ENCODE results near the gene MACROD2. TPM values are rescaled to one million over a fixed set of nuclear protein-coding genes. Genes with fewer than 3 reads are reported as not detected.
"Not testable (repeated sequence)": the region's sequence is repeated elsewhere in the genome, so short reads cannot be mapped to it uniquely, and the experiment has no call there.

MACROD2 gene
- total RNA-seq, 2 donors from 2014 or later, result 0.94 to 10.4 TPM

DNA sequence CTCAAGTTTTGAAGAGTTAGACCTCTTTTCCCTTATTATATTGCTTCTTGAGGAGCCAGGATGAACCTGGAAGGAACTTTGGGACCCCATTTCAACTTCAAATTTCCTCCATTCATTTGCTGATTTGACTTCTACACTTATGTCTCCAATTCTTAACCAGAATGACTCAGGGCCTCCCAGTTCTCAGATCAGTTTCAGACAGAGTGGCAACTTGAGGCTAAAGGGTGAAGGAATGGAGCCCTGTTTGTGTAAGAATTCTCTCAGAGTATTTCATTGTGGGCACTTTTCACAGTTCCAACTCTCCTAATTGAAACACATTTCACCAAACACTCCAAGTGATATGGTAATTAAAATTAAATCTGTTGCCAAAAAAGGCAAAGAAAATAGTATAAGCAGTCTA lies 451.1 kb downstream of the MACROD2 start:
- Histone ChIP-seq H3K4me3 (no peak overlapping the region), H3K27ac (no peak overlapping the region), H3K27me3 (no peaks in the 10 kb centered on the region), H3K4me1 (no peaks in the 10 kb centered on the region), H3K9me3 (no peaks in the 10 kb centered on the region), H3K36me3 (no peaks in the 10 kb centered on the region)
- TF ChIP-seq, protein P1, sequence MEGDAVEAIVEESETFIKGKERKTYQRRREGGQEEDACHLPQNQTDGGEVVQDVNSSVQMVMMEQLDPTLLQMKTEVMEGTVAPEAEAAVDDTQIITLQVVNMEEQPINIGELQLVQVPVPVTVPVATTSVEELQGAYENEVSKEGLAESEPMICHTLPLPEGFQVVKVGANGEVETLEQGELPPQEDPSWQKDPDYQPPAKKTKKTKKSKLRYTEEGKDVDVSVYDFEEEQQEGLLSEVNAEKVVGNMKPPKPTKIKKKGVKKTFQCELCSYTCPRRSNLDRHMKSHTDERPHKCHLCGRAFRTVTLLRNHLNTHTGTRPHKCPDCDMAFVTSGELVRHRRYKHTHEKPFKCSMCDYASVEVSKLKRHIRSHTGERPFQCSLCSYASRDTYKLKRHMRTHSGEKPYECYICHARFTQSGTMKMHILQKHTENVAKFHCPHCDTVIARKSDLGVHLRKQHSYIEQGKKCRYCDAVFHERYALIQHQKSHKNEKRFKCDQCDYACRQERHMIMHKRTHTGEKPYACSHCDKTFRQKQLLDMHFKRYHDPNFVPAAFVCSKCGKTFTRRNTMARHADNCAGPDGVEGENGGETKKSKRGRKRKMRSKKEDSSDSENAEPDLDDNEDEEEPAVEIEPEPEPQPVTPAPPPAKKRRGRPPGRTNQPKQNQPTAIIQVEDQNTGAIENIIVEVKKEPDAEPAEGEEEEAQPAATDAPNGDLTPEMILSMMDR (IDR thresholded peaks at IDR 0.05), result no peak
- no peak for DNase-seq (ENCODE audit: low spot score)

DNA sequence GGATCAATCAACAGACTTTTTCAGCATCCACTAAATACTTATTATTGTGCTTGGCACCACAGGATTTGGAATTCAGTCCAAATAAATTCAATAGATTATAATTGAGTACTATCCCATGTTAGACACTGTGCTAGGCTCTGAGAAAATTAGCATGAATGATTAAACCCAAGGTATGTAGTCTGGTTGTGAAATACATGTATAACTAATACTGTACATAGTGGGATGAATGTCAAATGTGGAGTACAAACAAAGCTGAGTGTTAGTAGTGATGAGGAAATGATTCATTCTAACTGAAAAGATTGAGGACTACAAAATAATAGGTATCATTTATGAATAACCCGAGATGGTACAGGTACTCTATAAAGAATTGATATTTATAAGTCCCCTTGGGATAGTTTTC lies 454.0 kb downstream of the MACROD2 start:
- TF ChIP-seq, protein P1 (IDR thresholded peaks at IDR 0.05), result no peak
- H3K9me3 ChIP-seq, result no peaks in the 10 kb centered on the region

DNA sequence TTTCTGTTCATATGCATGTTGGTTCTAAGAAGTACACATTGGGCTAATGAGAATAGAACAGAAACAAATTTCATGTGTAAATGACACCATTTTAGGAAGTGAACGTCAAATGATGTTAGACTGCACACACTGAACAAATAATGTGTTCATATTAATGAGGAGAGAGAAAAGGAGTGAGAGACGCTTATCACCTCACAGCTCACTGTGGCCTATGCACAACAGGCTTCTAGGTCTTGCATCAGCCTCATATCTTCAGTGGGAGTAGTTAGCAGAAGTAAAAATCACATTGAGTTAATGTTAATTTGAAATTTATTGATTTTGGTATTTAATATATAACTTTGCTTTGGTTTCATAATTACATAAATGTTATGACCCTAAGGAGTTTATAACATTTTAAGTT lies 454.9 kb downstream of the MACROD2 start:
- TF ChIP-seq, protein P1 (IDR thresholded peaks at IDR 0.05), result no peak
- no peak for DNase-seq (ENCODE audit: low spot score)
- no peak overlapping the region for H3K27ac ChIP-seq

More for the DNA sequence above, 454.0 kb downstream of the MACROD2 start:
- H3K4me1 ChIP-seq, result no peaks in the 10 kb centered on the region
- H3K27ac ChIP-seq, result no peak overlapping the region
- no peaks in the 10 kb centered on the region for H3K36me3 ChIP-seq
- H3K27me3 ChIP-seq, result no peaks in the 10 kb centered on the region
- DNase-seq (ENCODE audit: low spot score), result no peak
- H3K4me3 ChIP-seq, result no peak overlapping the region

DNA sequence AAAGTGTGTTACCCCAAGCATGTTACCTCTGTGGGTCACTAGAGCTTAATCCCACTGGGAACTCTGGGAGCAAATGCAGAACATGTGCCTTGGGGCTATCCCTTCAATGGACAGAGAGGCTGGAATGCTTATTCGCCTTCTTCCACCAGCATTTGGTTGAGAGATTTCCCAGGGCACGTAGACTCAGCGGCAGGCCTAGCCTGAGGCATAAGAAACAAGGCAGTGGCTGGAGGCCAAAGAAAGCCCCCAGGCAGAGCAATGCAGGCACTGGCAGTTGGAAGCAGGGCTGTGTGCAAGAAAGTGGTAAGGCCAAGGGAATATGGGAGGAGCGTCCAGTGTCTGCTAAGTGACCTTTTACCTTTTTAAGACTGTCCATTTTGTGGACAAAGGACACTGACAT lies 456.1 kb downstream of the MACROD2 start:
- Histone ChIP-seq H3K4me1 (no peaks in the 10 kb centered on the region), H3K4me3 (no peak overlapping the region), H3K36me3 (no peaks in the 10 kb centered on the region), H3K9me3 (no peaks in the 10 kb centered on the region), H3K27me3 (no peaks in the 10 kb centered on the region), H3K27ac (no peak overlapping the region)
- TF ChIP-seq, protein P1 (IDR thresholded peaks at IDR 0.05), result no peak
- no peak for DNase-seq (ENCODE audit: low spot score)

More for the DNA sequence above, 454.9 kb downstream of the MACROD2 start:
- Histone ChIP-seq H3K4me3 (no peak overlapping the region), H3K9me3 (no peaks in the 10 kb centered on the region), H3K27me3 (no peaks in the 10 kb centered on the region), H3K4me1 (no peaks in the 10 kb centered on the region), H3K36me3 (no peaks in the 10 kb centered on the region)

DNA sequence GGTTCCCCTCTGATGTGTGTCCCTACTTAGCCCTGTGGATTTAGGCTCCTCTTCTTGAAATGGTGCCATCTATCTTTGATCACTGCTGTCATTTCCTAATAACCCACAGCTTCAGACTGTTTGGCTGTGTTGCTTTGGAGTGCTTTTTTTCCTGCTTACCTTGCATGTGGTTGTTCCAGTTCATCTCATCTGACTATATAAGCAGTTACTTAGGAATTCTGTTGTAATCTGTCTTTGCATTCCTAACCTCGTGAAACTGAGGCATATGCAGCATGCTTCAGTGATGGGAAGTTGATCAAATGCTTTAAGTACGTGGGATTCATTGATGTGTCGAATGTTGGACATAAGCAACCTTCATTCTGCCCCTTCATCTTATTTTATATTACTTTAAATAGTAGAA lies 457.9 kb downstream of the MACROD2 start:
- Histone ChIP-seq H3K36me3 (no peaks in the 10 kb centered on the region), H3K27me3 (no peaks in the 10 kb centered on the region), H3K4me1 (no peaks in the 10 kb centered on the region), H3K4me3 (no peak overlapping the region), H3K9me3 (no peaks in the 10 kb centered on the region), H3K27ac (no peak overlapping the region)
- DNase-seq (ENCODE audit: low spot score), result no peak
- TF ChIP-seq, protein P1 (IDR thresholded peaks at IDR 0.05), result no peak

DNA sequence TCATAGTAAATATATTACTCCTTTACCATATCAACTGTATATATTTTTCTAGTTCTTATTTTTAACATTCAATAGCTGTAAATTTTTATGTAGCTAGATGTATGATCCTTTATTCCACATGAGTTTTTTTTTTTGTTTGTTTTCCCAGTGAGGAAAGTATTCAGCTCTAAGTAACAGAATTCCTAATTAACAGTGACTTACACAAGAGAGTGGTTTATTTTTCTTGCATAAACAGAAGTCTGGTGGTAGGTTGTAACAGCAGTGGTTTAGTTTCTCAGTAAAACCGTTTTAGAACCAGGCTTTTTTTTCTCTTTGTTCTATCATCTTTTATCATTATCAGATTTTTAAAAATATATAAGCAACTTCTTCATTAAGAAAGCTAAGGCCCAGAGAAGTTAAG lies 459.0 kb downstream of the MACROD2 start:
- Histone ChIP-seq H3K36me3 (no peaks in the 10 kb centered on the region), H3K4me1 (no peaks in the 10 kb centered on the region), H3K4me3 (no peak overlapping the region), H3K27ac (no peak overlapping the region), H3K27me3 (no peaks in the 10 kb centered on the region), H3K9me3 (no peaks in the 10 kb centered on the region)
- no peak for DNase-seq (ENCODE audit: low spot score)
- TF ChIP-seq, protein P1 (IDR thresholded peaks at IDR 0.05), result no peak

DNA sequence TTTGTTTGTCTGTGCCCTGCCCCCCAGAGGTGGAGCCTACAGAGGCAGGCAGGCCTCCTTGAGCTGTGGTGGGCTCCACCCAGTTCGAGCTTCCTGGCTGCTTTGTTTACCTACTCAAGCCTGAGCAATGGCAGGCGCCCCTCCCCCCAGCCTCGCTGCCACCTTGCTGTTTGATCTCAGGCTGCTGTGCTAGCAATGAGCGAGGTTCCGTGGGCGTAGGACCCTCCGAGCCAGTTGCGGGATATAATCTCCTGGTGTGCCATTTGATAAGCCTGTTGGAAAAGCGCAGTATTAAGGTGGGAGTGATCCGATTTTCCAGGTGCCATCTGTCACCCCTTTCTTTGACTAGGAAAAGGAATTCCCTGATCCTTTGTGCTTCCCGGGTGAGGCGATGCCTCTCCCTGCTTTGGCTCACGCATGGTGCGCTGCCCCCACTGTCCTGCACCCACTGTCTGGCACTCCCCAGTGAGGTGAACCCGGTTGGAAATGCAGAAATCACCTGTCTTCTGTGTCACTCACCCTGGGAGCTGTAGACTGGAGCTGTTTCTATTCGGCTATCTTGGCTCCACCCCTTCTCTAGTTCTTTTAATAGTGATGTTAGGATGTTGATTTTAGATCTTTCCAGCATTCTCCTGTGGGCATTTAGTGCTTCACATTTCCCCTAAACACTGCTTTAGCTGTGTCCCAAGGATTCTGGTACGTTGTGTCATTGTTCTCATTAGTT lies 471.9 kb downstream of the MACROD2 start:
- DNase-seq (ENCODE audit: low spot score); H3K27ac ChIP-seq; H3K27me3 ChIP-seq; H3K4me1 ChIP-seq; H3K9me3 ChIP-seq; H3K4me3 ChIP-seq; H3K36me3 ChIP-seq: not testable (repeated sequence)

Measured in right atrium auricular region (tissue), 2 donors.